HG03565 (cell line): ENCODE measurements around the gene PLXNA1.

ENCODE experiments used
- ATAC-seq: cut with Tn5 transposase; IDR thresholded peaks from one replicate; pipeline ENCODE4 v1.9.1; 2021; ENCODE audit warnings: mild to moderate bottlenecking, moderate library complexity; ENCODE audit not compliant: unreplicated experiment

Gene PLXNA1

GRCh38 chr3:127032296-127032990 is 49.5 kb downstream of the PLXNA1 start:
- ATAC-seq: no peak
